ENCODE measurements around the gene TBP. TPM values are rescaled to one million over a fixed set of nuclear protein-coding genes. Genes with fewer than 3 reads are reported as not detected.

TBP gene
- total RNA-seq, 2 donors from 2014 or later, result 20.7 to 31.8 TPM

DNA sequence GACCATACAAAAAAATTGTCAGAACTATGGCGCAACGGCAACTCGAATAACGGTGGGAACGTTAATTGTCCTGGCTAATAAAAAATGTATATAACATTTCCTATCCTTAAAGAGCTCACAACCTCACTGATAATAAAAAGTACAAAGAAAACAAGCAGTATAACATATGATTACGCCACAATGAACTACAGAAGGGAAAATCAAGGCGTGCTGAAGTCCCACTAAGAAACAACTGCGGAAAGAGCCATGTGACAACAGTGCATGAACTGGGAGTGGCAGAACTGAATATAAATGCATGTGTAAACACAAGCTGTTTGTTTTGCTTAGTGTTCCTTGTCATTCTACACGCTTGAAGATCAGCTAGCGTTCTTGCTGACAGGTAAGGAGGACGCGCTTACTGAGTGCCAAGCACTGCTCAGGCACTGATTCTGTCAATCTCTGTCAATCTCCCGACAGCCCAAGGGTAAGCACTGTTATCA, 596 bp upstream of the TBP start:
- no peak overlapping the region for H3K4me3 Mint-ChIP-seq
- no peaks in the 10 kb centered on the region for H3K9me3 Mint-ChIP-seq
- H3K27ac Mint-ChIP-seq, result no peak overlapping the region
- peaks cover 28 to 33% of the 10 kb centered on the region in 2 donors for H3K4me1 Mint-ChIP-seq (ENCODE audit: low read depth in 2 of 2)
- DNase-seq (ENCODE audit: low spot score), result no peak
- H3K36me3 Mint-ChIP-seq, result peaks cover 10% of the 10 kb centered on the region
- H3K27me3 Mint-ChIP-seq, result no peaks in the 10 kb centered on the region
- ATAC-seq, result peak; percentile 51 to 67

DNA sequence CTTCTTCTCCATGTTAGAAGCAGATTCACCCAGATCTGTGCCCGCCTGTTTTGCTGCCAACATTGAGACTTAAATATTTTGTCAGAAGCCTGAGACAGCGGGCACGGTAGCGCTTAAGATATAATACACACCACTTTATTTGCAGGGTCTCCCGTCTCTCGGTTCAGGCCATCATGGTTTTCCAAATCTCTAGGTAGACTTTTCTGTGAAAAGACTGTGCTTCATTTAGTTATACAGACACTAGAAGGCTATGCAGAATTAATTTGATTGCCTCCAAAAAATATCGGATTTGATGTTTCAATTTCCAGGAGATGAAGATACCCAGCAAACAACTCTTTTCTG, 598 bp downstream of the TBP start:
- Mint-ChIP-seq H3K36me3 (peaks cover 12% of the 10 kb centered on the region), H3K9me3 (no peaks in the 10 kb centered on the region), H3K27me3 (no peaks in the 10 kb centered on the region), H3K4me1 (ENCODE audit: low read depth in 2 of 2) (peaks cover 18 to 29% of the 10 kb centered on the region in 2 donors), H3K27ac (no peak overlapping the region), H3K4me3 (no peak overlapping the region)
- ATAC-seq (no peak), DNase-seq (ENCODE audit: low spot score) (no peak)

DNA sequence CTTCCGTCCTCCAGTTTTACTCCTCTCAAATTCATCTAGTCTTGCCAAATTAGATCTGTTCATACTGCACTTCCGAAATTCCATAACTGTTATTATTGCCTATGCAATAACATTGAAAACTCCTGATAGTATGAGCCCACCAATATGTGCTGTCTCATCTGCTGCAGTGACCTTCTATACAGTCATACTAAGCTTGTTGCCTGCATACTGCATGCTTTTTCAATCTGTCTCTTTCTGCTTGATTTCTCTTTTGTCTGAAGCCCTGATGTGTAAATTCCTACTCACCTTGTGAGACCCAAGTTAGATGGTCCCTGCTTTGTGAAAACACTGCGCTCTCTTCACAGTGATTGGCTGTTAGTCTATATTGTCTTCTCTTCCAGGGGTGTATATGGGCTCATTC, 1.1 kb downstream of the TBP start:
- Mint-ChIP-seq H3K27ac (no peak overlapping the region), H3K27me3 (no peaks in the 10 kb centered on the region), H3K9me3 (no peaks in the 10 kb centered on the region), H3K4me1 (ENCODE audit: low read depth in 2 of 2) (peaks cover 14 to 24% of the 10 kb centered on the region in 2 donors), H3K4me3 (no peak overlapping the region), H3K36me3 (peaks cover 12% of the 10 kb centered on the region)
- DNase-seq (ENCODE audit: low spot score), result no peak
- no peak for ATAC-seq

- DNase-seq (ENCODE audit: low spot score), result no peak
- Mint-ChIP-seq H3K27me3 (no peaks in the 10 kb centered on the region), H3K9me3 (no peaks in the 10 kb centered on the region), H3K4me1 (ENCODE audit: low read depth in 2 of 2) (peaks cover 0 to 16% of the 10 kb centered on the region in 2 donors), H3K27ac (no peak overlapping the region), H3K4me3 (no peak overlapping the region), H3K36me3 (peaks cover 29% of the 10 kb centered on the region)
- no peak for ATAC-seq
Measured at GRCh38 chr6:170561555-170561954, 7.4 kb downstream of the TBP start.

- H3K9me3 Mint-ChIP-seq, result no peaks in the 10 kb centered on the region
- H3K27ac Mint-ChIP-seq, result no peak overlapping the region
- ATAC-seq (no peak), DNase-seq (ENCODE audit: low spot score) (no peak)
- no peaks in the 10 kb centered on the region for H3K27me3 Mint-ChIP-seq
- H3K4me3 Mint-ChIP-seq, result no peak overlapping the region
- H3K4me1 Mint-ChIP-seq (ENCODE audit: low read depth in 2 of 2), result peaks cover 0 to 4% of the 10 kb centered on the region in 2 donors
- H3K36me3 Mint-ChIP-seq, result peaks cover 28% of the 10 kb centered on the region
Measured at GRCh38 chr6:170564936-170565530, 10.9 kb downstream of the TBP start.

DNA sequence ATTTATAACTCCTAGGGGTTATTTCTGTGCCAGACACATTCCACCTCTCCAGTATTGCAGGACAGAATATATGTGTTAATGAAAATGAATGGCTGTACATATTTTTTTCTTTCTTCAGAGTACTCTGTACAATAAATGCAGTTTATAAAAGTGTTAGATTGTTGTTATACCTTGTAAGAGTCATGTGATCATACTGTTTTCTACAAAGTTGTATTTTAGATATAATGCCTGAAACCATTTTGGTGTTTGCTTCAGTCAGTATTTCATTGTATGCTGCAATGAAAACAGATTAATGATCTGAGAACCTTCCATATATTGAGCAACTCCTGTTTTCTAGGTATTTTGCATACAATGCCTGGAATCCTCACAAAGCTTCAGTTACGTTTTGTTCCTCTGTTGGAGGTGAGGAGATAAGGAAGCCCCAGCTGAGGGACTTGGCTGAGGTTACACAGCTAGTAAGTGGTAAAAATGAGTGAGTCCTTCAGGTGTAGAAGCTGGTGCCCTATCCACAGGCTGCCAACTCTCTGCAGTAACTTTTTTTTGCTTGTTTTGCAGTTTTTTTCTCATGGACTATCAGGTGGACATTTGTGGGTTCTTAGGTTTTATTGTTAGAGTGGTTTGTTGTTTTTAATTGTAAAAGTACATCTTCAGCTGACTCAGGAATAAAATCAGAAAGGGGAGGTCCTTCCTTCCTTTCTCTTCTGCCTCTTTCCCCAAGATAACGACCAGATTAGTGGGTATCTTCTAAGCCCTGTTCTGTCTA, 18.7 kb downstream of the TBP start:
- Mint-ChIP-seq H3K27ac (no peak overlapping the region), H3K9me3 (no peaks in the 10 kb centered on the region), H3K4me3 (no peak overlapping the region), H3K27me3 (no peaks in the 10 kb centered on the region), H3K36me3 (peaks cover 24% of the 10 kb centered on the region), H3K4me1 (ENCODE audit: low read depth in 2 of 2) (no peaks in the 10 kb centered on the region)
- DNase-seq (ENCODE audit: low spot score) (no peak), ATAC-seq (no peak)

DNA sequence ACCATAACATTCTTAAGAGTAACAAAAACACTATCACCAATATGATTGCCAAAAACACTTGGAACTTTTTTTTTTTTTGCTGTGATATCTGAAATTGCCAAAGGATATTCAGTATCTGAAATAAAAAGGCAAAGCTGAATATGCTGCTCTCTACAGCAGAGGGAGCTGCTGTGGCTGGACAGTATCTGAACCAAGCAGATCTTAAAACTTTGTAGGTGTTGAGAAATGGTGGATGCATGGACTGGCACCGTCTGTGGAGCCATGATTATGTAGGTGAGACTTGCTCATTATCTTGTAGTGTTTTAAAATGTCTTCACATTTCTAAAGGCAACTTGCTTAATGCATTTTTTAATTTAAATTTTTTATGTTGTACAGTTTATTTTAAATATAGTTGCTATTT, 21.1 kb downstream of the TBP start:
- ATAC-seq (no peak), DNase-seq (ENCODE audit: low spot score) (no peak)
- Mint-ChIP-seq H3K4me3 (no peak overlapping the region), H3K36me3 (peaks cover 26% of the 10 kb centered on the region), H3K4me1 (ENCODE audit: low read depth in 2 of 2) (no peaks in the 10 kb centered on the region), H3K27me3 (no peaks in the 10 kb centered on the region), H3K9me3 (no peaks in the 10 kb centered on the region), H3K27ac (no peak overlapping the region)

DNA sequence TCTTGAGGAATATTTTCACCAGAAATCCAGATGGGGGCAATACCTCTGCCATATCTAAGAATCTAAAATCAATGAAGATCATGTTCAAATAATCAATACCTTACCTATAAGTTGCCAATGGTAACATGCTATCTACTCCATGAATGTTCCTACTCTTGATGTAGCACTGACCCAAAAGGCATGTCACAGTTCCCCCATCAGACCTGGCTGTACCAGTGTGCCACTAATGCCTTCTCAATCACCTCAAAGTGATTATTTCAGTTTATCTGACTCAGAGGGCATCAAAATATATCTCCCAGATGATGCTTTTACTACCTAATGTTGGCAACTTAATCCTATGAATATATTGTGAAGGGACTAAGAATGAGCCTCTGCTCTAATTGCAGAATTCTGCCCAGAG, 24.7 kb downstream of the TBP start:
- no peak overlapping the region for H3K27ac Mint-ChIP-seq
- no peaks in the 10 kb centered on the region for H3K9me3 Mint-ChIP-seq
- H3K4me3 Mint-ChIP-seq, result no peak overlapping the region
- H3K27me3 Mint-ChIP-seq, result no peaks in the 10 kb centered on the region
- peaks cover 46% of the 10 kb centered on the region for H3K36me3 Mint-ChIP-seq
- peaks cover 12 to 25% of the 10 kb centered on the region in 2 donors for H3K4me1 Mint-ChIP-seq (ENCODE audit: low read depth in 2 of 2)
- no peak for ATAC-seq
- DNase-seq (ENCODE audit: low spot score), result no peak

DNA sequence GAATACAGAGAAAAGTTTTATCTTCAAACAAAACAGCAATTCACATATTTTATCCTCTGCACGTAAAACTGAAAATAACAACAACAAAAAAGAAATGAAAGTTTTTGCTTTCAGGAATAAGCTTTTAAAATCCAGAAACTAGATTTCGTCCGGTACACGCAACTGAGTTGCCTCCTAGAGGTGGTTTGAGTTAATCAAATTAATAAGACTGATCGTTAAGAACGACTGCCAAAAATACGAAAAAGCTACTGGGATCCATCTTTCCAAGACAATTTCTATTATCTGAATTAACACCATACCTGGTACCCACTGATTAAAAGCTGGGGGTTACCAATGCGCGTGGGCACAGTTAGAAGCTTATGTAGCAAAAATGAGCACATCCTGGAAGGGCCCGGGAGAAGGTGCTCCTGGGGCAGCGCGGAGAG, 29.6 kb downstream of the TBP start:
- Mint-ChIP-seq H3K4me1 (ENCODE audit: low read depth in 2 of 2) (peaks cover 20 to 35% of the 10 kb centered on the region in 2 donors), H3K27ac (peak overlapping the region; percentile 90 to 93), H3K36me3 (peaks cover 33% of the 10 kb centered on the region), H3K27me3 (peaks cover 0 to 3% of the 10 kb centered on the region in 2 donors), H3K4me3 (peak overlapping the region; percentile 99), H3K9me3 (no peaks in the 10 kb centered on the region)
- DNase-seq (ENCODE audit: low spot score) (no peak), ATAC-seq (no peak)

GRCh38 chr6:170584181-170584953, 30.2 kb downstream of the TBP start, which contains the start of gene PDCD2:
TSS of gene PDCD2 (minus strand) at chr6:170584637. CDS start at chr6:170584581, 56 bp downstream.
- peak within 1 kb of the TSS; percentile 93 to 97 for H3K27ac Mint-ChIP-seq
- H3K36me3 Mint-ChIP-seq, result peaks cover 28% of the 10 kb centered on the region
- DNase-seq (ENCODE audit: low spot score), result peak; percentile 95
- H3K9me3 Mint-ChIP-seq, result no peaks in the 10 kb centered on the region
- peaks cover under 1 to 3% of the 10 kb centered on the region in 2 donors for H3K27me3 Mint-ChIP-seq
- peak; percentile 98 to 99 for ATAC-seq
- peaks cover 20 to 35% of the 10 kb centered on the region in 2 donors for H3K4me1 Mint-ChIP-seq (ENCODE audit: low read depth in 2 of 2)
- H3K4me3 Mint-ChIP-seq, result peak within 1 kb of the TSS; percentile 99

DNA sequence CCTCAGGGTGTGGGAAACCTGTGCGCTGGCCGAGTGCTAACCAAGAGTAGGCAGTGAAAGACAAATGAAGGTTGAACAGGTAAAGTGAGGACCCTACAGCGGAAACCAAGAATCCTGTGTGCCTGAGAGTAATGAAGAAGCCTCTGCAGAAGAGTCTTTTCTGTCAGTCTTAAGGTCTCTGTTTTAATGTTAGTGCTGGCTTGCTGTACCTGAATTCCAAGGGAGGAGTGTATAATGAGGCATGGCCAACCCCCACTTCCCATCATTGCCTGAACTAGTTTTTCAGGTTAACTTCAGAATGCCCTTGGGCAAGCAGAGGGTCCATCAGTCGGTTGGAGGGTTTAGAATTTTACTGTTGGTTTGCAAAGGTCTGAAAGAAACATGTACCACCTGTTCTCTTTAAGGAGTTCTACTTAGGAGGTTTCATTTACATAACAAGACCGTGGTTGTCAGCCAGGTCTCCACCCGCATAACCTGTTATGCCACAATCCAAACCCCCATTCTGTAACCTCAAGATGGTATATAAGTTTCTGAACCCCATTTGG, 30.9 kb downstream of the TBP start:
- H3K4me1 Mint-ChIP-seq (ENCODE audit: low read depth in 2 of 2), result peaks cover 20 to 35% of the 10 kb centered on the region in 2 donors
- no peak for DNase-seq (ENCODE audit: low spot score)
- peaks cover 6 to 7% of the 10 kb centered on the region in 2 donors for H3K27me3 Mint-ChIP-seq

DNA sequence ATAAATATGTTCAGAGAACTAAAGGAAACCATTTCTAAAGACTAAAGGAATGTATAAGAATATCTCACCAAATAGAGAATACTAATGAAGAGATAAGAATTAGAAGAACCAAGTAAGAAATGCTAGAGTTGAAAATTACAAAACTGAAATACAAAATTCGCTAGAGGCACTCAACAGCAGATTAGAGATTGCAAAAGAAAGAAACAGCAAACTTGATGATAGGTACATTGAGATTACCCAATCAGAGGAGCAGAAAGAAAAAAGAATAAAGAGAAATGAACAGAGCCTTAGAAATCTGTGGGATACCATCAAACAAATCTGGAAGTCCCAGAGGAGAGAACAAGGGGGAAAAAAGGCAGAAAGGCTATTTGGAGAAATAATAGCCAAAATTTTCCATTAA, 36.6 kb downstream of the TBP start:
- Mint-ChIP-seq H3K4me3 (no peak overlapping the region), H3K27ac (no peak overlapping the region), H3K36me3 (peaks cover 37% of the 10 kb centered on the region), H3K4me1 (ENCODE audit: low read depth in 2 of 2) (no peaks in the 10 kb centered on the region), H3K9me3 (peaks cover 19% of the 10 kb centered on the region), H3K27me3 (peaks cover 37 to 41% of the 10 kb centered on the region in 2 donors)
- DNase-seq (ENCODE audit: low spot score) (no peak), ATAC-seq (no peak)

More for the DNA sequence above, 30.9 kb downstream of the TBP start:
- no peak for ATAC-seq
- Mint-ChIP-seq H3K27ac (peak overlapping the region; percentile 93 to 97), H3K9me3 (peaks cover 4% of the 10 kb centered on the region), H3K36me3 (peaks cover 31% of the 10 kb centered on the region), H3K4me3 (peak overlapping the region; percentile 99)

- H3K27me3 Mint-ChIP-seq, result peaks cover 32 to 46% of the 10 kb centered on the region in 2 donors
- ATAC-seq (no peak), DNase-seq (ENCODE audit: low spot score) (no peak)
- H3K27ac Mint-ChIP-seq, result no peak overlapping the region
- H3K36me3 Mint-ChIP-seq, result peaks cover 21% of the 10 kb centered on the region
- H3K9me3 Mint-ChIP-seq, result peaks cover 10% of the 10 kb centered on the region
- H3K4me1 Mint-ChIP-seq (ENCODE audit: low read depth in 2 of 2), result no peaks in the 10 kb centered on the region
- no peak overlapping the region for H3K4me3 Mint-ChIP-seq
Measured at GRCh38 chr6:170596426-170596825, 42.3 kb downstream of the TBP start.

Data from natural killer cell treated with Interleukin-12 subunit alpha and Interleukin-12 subunit beta and Interleukin-15 and Interleukin-18, amount 100 ng/mL, for 72 hours (primary cell).